Measurements from ENCODE around the gene MORN1.
A peak's percentile ranks its signal among the peaks of the same experiment; 100 is the strongest.
"Not testable (repeated sequence)": the region's sequence is repeated elsewhere in the genome, so short reads cannot be mapped to it uniquely, and the experiment has no call there.

MORN1 gene

GRCh38 chr1:2296211-2296610 is 95.1 kb downstream of the MORN1 start:
- not testable (repeated sequence) for DNase-seq

GRCh38 chr1:2295526-2295925 is 95.8 kb downstream of the MORN1 start:
- no peak for DNase-seq

- DNase-seq = no peak
These were observed 96.7 kb downstream of the MORN1 start for GRCh38 chr1:2294725-2295078.

- no peak for DNase-seq
These were observed 97.2 kb downstream of the MORN1 start for GRCh38 chr1:2294033-2294724.

GRCh38 chr1:2292725-2293450 is 98.5 kb downstream of the MORN1 start:
- no peak for DNase-seq

- DNase-seq = peak in 1 of 56 donors; percentile 26
These were observed 99.8 kb downstream of the MORN1 start for GRCh38 chr1:2291577-2291976.

GRCh38 chr1:2290595-2291510 is 100.5 kb downstream of the MORN1 start:
- peak in 44 of 56 donors; percentile 15 to 80 (median 45) for DNase-seq

- no peak for DNase-seq
These were observed 101.2 kb downstream of the MORN1 start for GRCh38 chr1:2290171-2290578.

- DNase-seq = no peak
These were observed 101.7 kb downstream of the MORN1 start for GRCh38 chr1:2289607-2290006.

- no peak for DNase-seq
These were observed 102.4 kb downstream of the MORN1 start for GRCh38 chr1:2288816-2289536.

- DNase-seq = no peak
These were observed 103.0 kb downstream of the MORN1 start for GRCh38 chr1:2288311-2288710.

- DNase-seq = no peak
These were observed 103.7 kb downstream of the MORN1 start for GRCh38 chr1:2287649-2288048.

- DNase-seq = no peak
These were observed 104.4 kb downstream of the MORN1 start for GRCh38 chr1:2286923-2287322.

- DNase-seq = no peak
These were observed 106.4 kb downstream of the MORN1 start for GRCh38 chr1:2284932-2285331.

GRCh38 chr1:2283991-2284895 is 107.1 kb downstream of the MORN1 start:
- no peak for DNase-seq

GRCh38 chr1:2283371-2283990 is 107.9 kb downstream of the MORN1 start:
- DNase-seq = no peak

GRCh38 chr1:2282556-2283270 is 108.6 kb downstream of the MORN1 start:
- DNase-seq = no peak

GRCh38 chr1:2279817-2280216 is 111.5 kb downstream of the MORN1 start:
- no peak for DNase-seq

GRCh38 chr1:2279210-2279639 is 112.1 kb downstream of the MORN1 start:
- DNase-seq = peak in 13 of 56 donors; percentile 6 to 52 (median 33)
